Mesendoderm (in vitro differentiated cells): Measurements from ENCODE around the gene MAP4K5.

Experiments
- DNase-seq: peaks from one replicate; pipeline ENCODE4 v3.0.0; 2013
- H2AK5ac ChIP-seq: 2 replicates; pipeline ENCODE4 v1.6.1; 2013; ENCODE audit warnings: low read length, inconsistent platforms
- H2BK120ac ChIP-seq: 2 replicates; pipeline ENCODE4 v1.6.1; 2013; ENCODE audit warnings: low read depth, mild to moderate bottlenecking, low read length, moderate library complexity, mixed read lengths
- H2BK15ac ChIP-seq: replicated peaks from 2 replicates; pipeline ENCODE4 v1.6.1; 2013; ENCODE audit warnings: low read depth, mild to moderate bottlenecking, moderate library complexity
- H2BK5ac ChIP-seq: 2 replicates; pipeline ENCODE4 v1.6.1; 2013; ENCODE audit warnings: low read length, inconsistent platforms
- H3K18ac ChIP-seq: 2 replicates; pipeline ENCODE4 v1.6.1; 2013; ENCODE audit warnings: mild to moderate bottlenecking, low read length, mixed read lengths
- H3K23ac ChIP-seq: one replicate; pipeline ENCODE4 v1.6.1; 2013; ENCODE audit warnings: low read length
- H3K27ac ChIP-seq: 2 replicates; pipeline ENCODE4 v1.5.1; 2013; ENCODE audit warnings: low read depth, mild to moderate bottlenecking, inconsistent platforms, low read length, moderate library complexity
- H3K27me3 ChIP-seq: 2 replicates; pipeline ENCODE4 v1.6.1; 2013; ENCODE audit warnings: low read length, control low read depth, mild to moderate bottlenecking, inconsistent platforms; ENCODE audit not compliant: insufficient read depth, poor library complexity
- H3K36me3 ChIP-seq: 2 replicates; pipeline ENCODE4 v1.6.1; 2013; ENCODE audit warnings: low read length, inconsistent platforms; ENCODE audit not compliant: control insufficient read depth, insufficient read depth
- H3K4ac ChIP-seq: one replicate; pipeline ENCODE4 v1.6.1; 2013; ENCODE audit warnings: low read depth, mild to moderate bottlenecking, low read length, moderate library complexity
- H3K4me1 ChIP-seq: 2 replicates; pipeline ENCODE4 v1.6.1; 2013; ENCODE audit warnings: low read depth, low read length, inconsistent platforms; ENCODE audit not compliant: control insufficient read depth
- H3K4me2 ChIP-seq: 2 replicates; pipeline ENCODE4 v1.6.1; 2013; ENCODE audit warnings: low read length
- H3K4me3 ChIP-seq: 2 replicates; pipeline ENCODE4 v1.5.1; 2013; ENCODE audit warnings: mild to moderate bottlenecking, low read length
- H3K56ac ChIP-seq: one replicate; pipeline ENCODE4 v1.6.1; 2013; ENCODE audit warnings: low read length
- H3K79me1 ChIP-seq: 2 replicates; pipeline ENCODE4 v1.6.1; 2013; ENCODE audit warnings: low read length, inconsistent platforms
- H3K79me2 ChIP-seq: 2 replicates; pipeline ENCODE4 v1.6.1; 2013; ENCODE audit warnings: mild to moderate bottlenecking, low read length; ENCODE audit not compliant: control insufficient read depth, insufficient read depth
- H3K9ac ChIP-seq: 2 replicates; pipeline ENCODE4 v1.6.1; 2013; ENCODE audit warnings: low read length, inconsistent platforms
- H4K5ac ChIP-seq: one replicate; pipeline ENCODE4 v1.6.1; 2013; ENCODE audit warnings: low read length
- H4K8ac ChIP-seq: one replicate; pipeline ENCODE4 v1.6.1; 2013; ENCODE audit warnings: low read depth, mild to moderate bottlenecking, control low read depth, low read length, moderate library complexity
- WGBS: extraction: QIAGEN DNeasy Blood & Tissue Kit; methylation state at CpG from one replicate; pipeline ENCODE4 v1.1.7; 2013; ENCODE audit warnings: low lambda C conversion rate, missing lambda C conversion rate; ENCODE audit not compliant: insufficient coverage; ENCODE audit errors: extremely low coverage; 5-methylcytosine and 5-hydroxymethylcytosine counted together

The MAP4K5 gene

GRCh38 chr14:50524731-50525515 is 7.4 kb downstream of the MAP4K5 start:
- Histone ChIP-seq H3K23ac (no peak overlapping the region), H4K5ac (no peak overlapping the region), H3K79me2 (peaks cover 59% of the 10 kb centered on the region), H2BK120ac (no peak overlapping the region), H3K79me1 (peaks cover 9% of the 10 kb centered on the region), H2BK5ac (no peak overlapping the region), H3K36me3 (no peaks in the 10 kb centered on the region), H3K4me3 (no peak overlapping the region), H2BK15ac (no peak overlapping the region), H3K27me3 (no peaks in the 10 kb centered on the region), H3K18ac (no peak overlapping the region), H3K4me1 (peaks cover 3% of the 10 kb centered on the region), H3K9ac (no peak overlapping the region), H3K4me2 (no peak overlapping the region), H4K8ac (no peak overlapping the region), H2AK5ac (no peak overlapping the region), H3K56ac (no peak overlapping the region), H3K27ac (no peak overlapping the region), H3K4ac (no peak overlapping the region)
- no CpG with 5 or more reads among the region's 6 CpGs for WGBS
- no peak for DNase-seq

DNA sequence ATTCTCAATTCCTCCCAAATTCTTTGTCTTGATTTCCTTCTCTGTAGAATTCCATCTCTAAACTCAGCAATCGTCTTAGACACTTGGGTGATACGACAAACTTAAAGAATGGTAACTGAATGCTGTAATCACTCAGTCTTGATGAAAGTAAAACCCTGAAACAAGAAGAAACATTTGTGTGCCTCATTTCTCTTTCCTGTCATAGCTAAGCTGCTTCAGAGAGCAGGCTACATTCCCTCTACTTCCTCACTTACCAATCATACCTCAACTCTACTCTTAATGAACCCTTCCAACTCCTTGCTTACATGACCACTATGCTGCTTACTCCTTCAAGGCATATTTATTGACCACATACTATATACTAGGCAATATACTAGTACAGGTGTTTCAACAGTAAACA is 8.3 kb downstream of the MAP4K5 start:
- DNase-seq, result no peak
- Histone ChIP-seq H3K23ac (no peak overlapping the region), H3K79me2 (peaks cover 53% of the 10 kb centered on the region), H3K4ac (no peak overlapping the region), H2AK5ac (no peak overlapping the region), H3K4me2 (no peak overlapping the region), H3K36me3 (no peaks in the 10 kb centered on the region), H3K4me1 (no peaks in the 10 kb centered on the region), H4K8ac (no peak overlapping the region), H4K5ac (no peak overlapping the region), H2BK15ac (no peak overlapping the region), H3K4me3 (no peak overlapping the region), H3K79me1 (peaks cover 5% of the 10 kb centered on the region), H2BK120ac (no peak overlapping the region), H3K27ac (no peak overlapping the region), H3K9ac (no peak overlapping the region), H2BK5ac (no peak overlapping the region), H3K56ac (no peak overlapping the region), H3K18ac (no peak overlapping the region), H3K27me3 (no peaks in the 10 kb centered on the region)
- no CpG with 5 or more reads among the region's 2 CpGs for WGBS

DNA sequence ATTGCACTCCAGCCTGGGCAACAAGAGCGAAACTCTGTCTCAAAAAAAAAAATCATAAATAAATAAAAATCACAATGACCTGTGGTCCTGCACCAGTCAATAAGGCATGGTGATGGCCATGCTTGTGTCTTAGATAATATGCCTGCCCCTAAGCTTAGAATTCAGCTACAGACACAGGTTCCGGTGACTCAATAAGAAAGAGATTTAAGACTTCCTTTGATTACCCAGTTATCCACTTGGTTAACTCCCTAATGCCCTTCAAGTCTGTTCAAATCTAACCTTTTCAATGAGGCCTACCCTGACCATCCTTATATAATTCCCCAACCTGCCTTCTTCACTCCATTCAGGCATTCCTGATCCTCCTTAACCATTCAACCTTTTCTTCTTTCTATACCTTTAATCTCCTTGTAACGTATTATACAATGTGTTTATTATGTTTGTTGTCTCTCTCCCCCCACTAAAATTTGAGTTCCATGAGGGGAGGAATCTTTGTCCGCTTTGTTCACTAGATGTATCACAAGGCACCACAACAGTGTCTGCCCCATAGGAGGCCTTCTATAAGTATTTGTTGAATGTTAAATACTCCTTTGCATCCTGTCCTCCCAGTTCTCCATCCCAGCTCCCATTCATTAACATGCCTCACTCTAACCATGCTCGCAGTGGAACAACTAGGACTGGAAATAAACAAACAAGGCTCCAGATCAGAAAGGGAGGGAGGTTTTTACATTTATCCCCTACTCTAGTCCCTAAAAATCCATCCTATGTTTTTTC is 8.9 kb downstream of the MAP4K5 start:
- peaks cover 5% of the 10 kb centered on the region for H3K79me1 ChIP-seq
- no peak overlapping the region for H2BK5ac ChIP-seq
- H3K9ac ChIP-seq, result no peak overlapping the region
- H3K27me3 ChIP-seq, result no peaks in the 10 kb centered on the region
- H3K4me2 ChIP-seq, result no peak overlapping the region
- no peak overlapping the region for H3K56ac ChIP-seq
- 100% methylated on average over 1 of the region's 5 CpGs for WGBS
- no peak overlapping the region for H3K27ac ChIP-seq
- no peaks in the 10 kb centered on the region for H3K4me1 ChIP-seq
- no peak overlapping the region for H3K23ac ChIP-seq
- no peaks in the 10 kb centered on the region for H3K36me3 ChIP-seq
- H3K4me3 ChIP-seq, result no peak overlapping the region
- no peak for DNase-seq
- H3K18ac ChIP-seq, result no peak overlapping the region
- no peak overlapping the region for H4K5ac ChIP-seq
- H2BK120ac ChIP-seq, result no peak overlapping the region
- H2BK15ac ChIP-seq, result no peak overlapping the region
- H2AK5ac ChIP-seq, result no peak overlapping the region
- H4K8ac ChIP-seq, result no peak overlapping the region
- peaks cover 51% of the 10 kb centered on the region for H3K79me2 ChIP-seq
- H3K4ac ChIP-seq, result no peak overlapping the region

GRCh38 chr14:50521912-50522341 is 10.4 kb downstream of the MAP4K5 start:
- H4K8ac ChIP-seq, result no peak overlapping the region
- no peaks in the 10 kb centered on the region for H3K27me3 ChIP-seq
- H3K79me2 ChIP-seq, result peaks cover 49% of the 10 kb centered on the region
- H3K9ac ChIP-seq, result no peak overlapping the region
- no peak overlapping the region for H3K23ac ChIP-seq
- no peak overlapping the region for H3K4ac ChIP-seq
- H2BK120ac ChIP-seq, result no peak overlapping the region
- no peak overlapping the region for H2AK5ac ChIP-seq
- no peak overlapping the region for H2BK15ac ChIP-seq
- H3K79me1 ChIP-seq, result peaks cover 5% of the 10 kb centered on the region
- no peaks in the 10 kb centered on the region for H3K36me3 ChIP-seq
- no peak overlapping the region for H3K27ac ChIP-seq
- H3K4me2 ChIP-seq, result no peak overlapping the region
- no peaks in the 10 kb centered on the region for H3K4me1 ChIP-seq
- H2BK5ac ChIP-seq, result no peak overlapping the region
- H3K4me3 ChIP-seq, result no peak overlapping the region
- no CpG with 5 or more reads among the region's 1 CpG for WGBS
- no peak overlapping the region for H3K18ac ChIP-seq
- no peak for DNase-seq
- no peak overlapping the region for H3K56ac ChIP-seq
- H4K5ac ChIP-seq, result no peak overlapping the region

DNA sequence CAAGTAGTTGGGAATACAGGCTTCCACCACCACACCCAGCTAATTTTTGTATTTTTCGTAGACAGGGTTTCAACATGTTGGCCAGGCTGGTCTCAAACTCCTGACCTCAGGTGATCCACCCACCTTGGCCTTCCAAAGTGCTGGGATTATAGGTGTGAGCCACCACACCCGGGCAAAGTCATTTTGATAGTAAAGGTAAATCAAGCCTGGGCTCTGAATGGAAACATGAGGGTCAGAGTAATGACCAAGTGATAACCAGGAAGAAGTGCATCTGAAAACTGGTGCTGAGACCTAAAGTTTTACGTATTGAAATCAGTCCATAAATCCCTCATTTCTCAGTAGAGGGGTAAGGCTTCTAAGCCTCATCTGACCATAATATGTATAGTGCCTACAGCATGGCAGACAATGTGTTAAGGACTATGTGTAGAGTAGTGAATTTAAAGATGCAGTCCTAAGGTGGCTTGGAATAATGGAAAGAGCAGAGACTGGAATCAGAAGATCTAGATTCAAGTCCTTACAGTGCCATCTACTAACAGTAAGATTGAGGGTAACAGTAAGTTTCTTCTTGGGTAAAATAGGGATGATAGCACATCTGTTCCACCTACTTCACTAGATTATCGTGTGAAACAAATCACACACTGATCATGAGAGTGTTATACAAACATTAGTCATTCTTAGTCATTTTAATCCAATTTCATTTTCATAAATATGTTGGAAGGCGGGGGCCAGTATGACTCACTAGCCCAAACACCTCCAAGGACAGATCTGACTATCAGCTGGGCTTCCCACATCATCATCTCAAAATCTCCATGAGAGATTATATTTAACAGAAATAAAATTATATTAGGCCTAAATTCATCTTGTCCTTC is 11.2 kb downstream of the MAP4K5 start:
- peaks cover 5% of the 10 kb centered on the region for H3K79me1 ChIP-seq
- no peak overlapping the region for H3K18ac ChIP-seq
- H2BK5ac ChIP-seq, result no peak overlapping the region
- H2AK5ac ChIP-seq, result no peak overlapping the region
- no peak overlapping the region for H3K9ac ChIP-seq
- no peak overlapping the region for H2BK15ac ChIP-seq
- no peak overlapping the region for H3K4me2 ChIP-seq
- H3K56ac ChIP-seq, result no peak overlapping the region
- H3K4ac ChIP-seq, result no peak overlapping the region
- no peak overlapping the region for H3K23ac ChIP-seq
- H3K27me3 ChIP-seq, result no peaks in the 10 kb centered on the region
- WGBS, result no CpG with 5 or more reads among the region's 5 CpGs
- no peaks in the 10 kb centered on the region for H3K36me3 ChIP-seq
- no peaks in the 10 kb centered on the region for H3K4me1 ChIP-seq
- no peak overlapping the region for H4K8ac ChIP-seq
- H3K79me2 ChIP-seq, result peaks cover 46% of the 10 kb centered on the region
- no peak for DNase-seq
- no peak overlapping the region for H3K27ac ChIP-seq
- no peak overlapping the region for H2BK120ac ChIP-seq
- H4K5ac ChIP-seq, result no peak overlapping the region
- H3K4me3 ChIP-seq, result no peak overlapping the region
